Suppressor macrophage (primary cell): ENCODE results near the gene TSSK3.

Experiments used
- DNase-seq, 4 experiments: peaks; one replicate each; pipeline ENCODE4 v3.0.0-alpha.2; 2020 to 2022

Gene TSSK3

DNA sequence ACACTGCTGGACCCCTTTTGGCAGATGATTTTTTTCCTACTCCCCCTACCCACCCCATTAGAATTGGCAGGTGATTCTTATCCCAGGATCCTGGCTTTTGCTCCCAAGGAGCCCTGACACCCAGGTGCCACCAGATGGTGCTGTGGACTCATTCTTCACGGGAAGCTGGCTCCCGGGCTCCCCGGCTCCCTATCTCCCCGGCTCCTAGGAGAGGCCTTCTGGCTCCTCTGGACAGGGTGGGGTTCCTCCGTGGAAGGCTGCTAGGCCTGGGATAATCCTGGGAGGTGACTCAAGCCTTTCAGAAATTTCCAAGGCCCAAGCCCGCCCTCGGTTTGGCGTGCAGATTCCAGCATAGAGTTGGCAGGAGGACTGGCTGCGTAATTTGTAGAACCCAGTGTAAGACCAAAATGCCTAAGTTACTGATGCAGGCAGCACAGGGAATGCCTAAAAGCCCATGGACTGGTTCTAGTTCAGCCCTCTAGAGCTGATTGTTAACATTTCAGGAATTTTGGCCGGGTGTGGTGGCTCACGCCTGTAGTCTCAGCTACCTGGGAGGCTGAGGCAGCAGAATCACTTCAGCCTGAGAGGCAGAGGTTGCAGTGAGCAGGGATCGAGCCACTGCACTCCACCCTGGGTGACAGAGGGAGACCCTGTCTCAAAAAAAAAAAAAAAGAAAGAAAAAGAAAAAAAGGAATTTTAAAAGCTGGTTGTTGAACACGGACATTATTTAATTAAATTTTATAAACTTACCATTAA lies 38.7 kb downstream of the TSSK3 start:
- DNase-seq, result peak; percentile 70 to 86 (median 81)

GRCh38 chr1:32404946-32405345 lies 42.6 kb downstream of the TSSK3 start:
- no peak for DNase-seq

GRCh38 chr1:32405672-32406467 lies 43.5 kb downstream of the TSSK3 start:
- no peak for DNase-seq

DNA sequence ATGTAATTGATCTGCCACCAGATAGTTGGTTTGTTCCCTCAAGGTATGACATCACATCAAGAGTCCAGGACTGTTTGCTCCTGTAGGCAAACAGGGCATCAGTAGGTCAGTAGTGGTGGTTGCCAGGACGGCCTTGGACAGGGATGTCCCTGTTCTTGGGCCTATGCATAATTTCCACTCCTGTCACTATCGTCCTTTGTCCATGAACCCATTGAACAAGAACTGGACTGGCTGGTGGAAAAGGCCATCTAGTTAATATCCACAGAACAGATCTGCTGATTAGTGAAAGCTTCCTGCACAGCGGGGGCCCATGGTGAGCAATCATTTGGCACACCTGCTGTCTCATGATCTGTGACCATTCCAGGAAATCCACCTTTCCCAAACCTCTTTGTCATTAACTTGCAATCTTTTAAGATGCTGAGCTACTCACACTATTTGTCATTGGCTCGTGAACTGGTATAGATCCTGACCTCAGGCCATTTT lies 44.3 kb downstream of the TSSK3 start:
- no peak for DNase-seq

DNA sequence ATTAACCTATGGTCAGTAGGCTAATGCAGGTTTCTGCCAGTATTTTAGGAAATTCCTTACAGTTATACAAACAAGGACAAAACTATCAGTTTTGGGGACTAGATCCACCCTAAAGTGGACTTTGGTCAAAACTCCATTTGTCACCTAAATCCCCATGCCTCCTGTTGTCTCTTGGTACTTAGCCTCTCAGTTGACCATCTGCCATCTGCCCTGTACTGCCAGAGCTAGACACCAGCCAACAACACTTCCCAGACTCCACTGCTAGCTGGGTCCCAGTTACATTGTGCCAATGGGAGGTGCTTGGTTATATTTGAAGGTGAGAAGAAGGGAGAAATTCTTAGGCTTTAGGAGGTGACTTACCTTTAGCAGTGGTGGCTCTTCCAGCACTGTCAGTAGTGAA lies 48.9 kb downstream of the TSSK3 start:
- no peak for DNase-seq

- DNase-seq, result peak; percentile 84 to 91 (median 88)
These were observed 51.3 kb downstream of the TSSK3 start for GRCh38 chr1:32413507-32414185.
